Measurements from ENCODE around the gene FAM228B. TPM values are rescaled to one million over a fixed set of nuclear protein-coding genes. Genes with fewer than 3 reads are reported as not detected.

Gene FAM228B
- total and polyA plus RNA-seq, 4 experiments from 2014 or later: 4.5 to 24.4 (median 12.3) TPM

DNA sequence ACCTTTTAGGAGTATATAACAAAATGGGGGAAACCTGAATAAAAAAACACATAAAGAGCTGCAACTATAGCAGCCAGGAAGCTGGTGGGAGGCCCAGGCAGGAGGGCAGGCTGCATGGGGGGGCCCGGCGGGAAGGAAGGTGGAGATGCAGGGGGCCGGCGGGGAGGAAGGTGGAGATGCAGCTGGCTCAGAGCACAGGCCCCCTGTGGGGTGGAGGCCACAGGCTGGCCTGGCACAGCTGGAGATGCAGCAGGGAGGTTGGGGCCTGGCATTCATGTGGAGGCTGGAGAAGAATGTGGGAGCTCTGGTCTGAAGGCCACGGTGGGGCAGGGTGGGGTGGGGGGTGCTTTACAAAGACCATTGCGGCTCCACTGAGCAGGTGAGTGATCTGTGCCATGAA lies 83.0 kb downstream of the FAM228B start:
- H3K27ac Mint-ChIP-seq: no peak overlapping the region

DNA sequence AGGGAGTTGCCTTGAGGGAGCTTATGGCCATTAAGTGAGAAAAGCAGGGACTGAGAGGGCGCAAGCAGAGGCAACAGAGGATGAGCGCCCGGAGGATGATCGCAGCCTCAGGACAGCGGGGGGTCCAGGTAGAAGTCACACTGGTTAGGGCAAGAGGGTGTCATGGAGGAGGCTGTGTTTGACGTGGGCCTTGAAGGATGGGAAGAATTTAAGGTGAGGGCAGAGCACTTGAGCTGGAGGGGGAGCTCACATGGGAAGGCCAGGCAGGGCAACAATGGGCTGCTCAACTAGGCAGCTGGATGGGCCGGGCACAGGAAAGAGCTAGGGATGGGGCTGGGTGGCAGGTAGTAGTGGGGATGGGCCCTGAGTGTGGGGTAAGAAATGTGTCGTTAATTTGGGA lies 83.4 kb downstream of the FAM228B start:
- peaks cover 76% of the 10 kb centered on the region for H3K36me3 ChIP-seq (ENCODE audit: insufficient read depth, low read length)
- Mint-ChIP-seq H3K4me3 (no peak overlapping the region), H3K27ac (peak overlapping the region in 1 of 7 donors; percentile 58), H3K27me3 (no peaks in the 10 kb centered on the region), H3K4me1 (no peaks in the 10 kb centered on the region), H3K9me3 (peaks cover 0 to 1% (median 0%) of the 10 kb centered on the region in 8 donors), H3K36me3 (peaks cover 84 to 91% of the 10 kb centered on the region in 2 donors)
- no peak for DNase-seq
- ChIA-PET POLR2A (ENCODE audit: partially characterized antibody) (no interaction called here), CTCF (ENCODE audit: partially characterized antibody) (no interaction called here)
- no peak overlapping the region for H3K4me3 ChIP-seq (ENCODE audit: low read length in 2 of 2)
- no peaks in the 10 kb centered on the region for H3K9me3 ChIP-seq (ENCODE audit: control insufficient read depth in 1 of 2, low read length in 2 of 2)
- H3K4me1 ChIP-seq (ENCODE audit: insufficient read depth, low read length): no peaks in the 10 kb centered on the region
- intact Hi-C loops (cut with micrococcal nuclease): no loop called here
- no peak overlapping the region for H3K27ac ChIP-seq (ENCODE audit: low read depth, low read length)
- H3K27me3 ChIP-seq (ENCODE audit: insufficient read depth, low read length): no peaks in the 10 kb centered on the region

More for the DNA sequence above, 83.0 kb downstream of the FAM228B start:
- ChIA-PET POLR2A (ENCODE audit: partially characterized antibody) (no interaction called here), CTCF (ENCODE audit: partially characterized antibody) (interaction anchor here (1.0 kb wide), 1 partner anchor 10 kb away, joined by 3 read pairs; no protein-coding TSS in a partner anchor)
- peaks cover 0 to 2% (median 0%) of the 10 kb centered on the region in 8 donors for H3K9me3 Mint-ChIP-seq
- H3K27me3 ChIP-seq (ENCODE audit: insufficient read depth, low read length): no peaks in the 10 kb centered on the region
- H3K4me1 ChIP-seq (ENCODE audit: insufficient read depth, low read length): no peaks in the 10 kb centered on the region
- no peak for DNase-seq
- peaks cover 84 to 91% of the 10 kb centered on the region in 2 donors for H3K36me3 Mint-ChIP-seq
- peaks cover 72% of the 10 kb centered on the region for H3K36me3 ChIP-seq (ENCODE audit: insufficient read depth, low read length)
- H3K4me3 ChIP-seq (ENCODE audit: low read length in 2 of 2): no peak overlapping the region
- no peaks in the 10 kb centered on the region for H3K4me1 Mint-ChIP-seq
- H3K27ac ChIP-seq (ENCODE audit: low read depth, low read length): no peak overlapping the region
- intact Hi-C loops (cut with micrococcal nuclease): no loop called here
- no peak overlapping the region for H3K4me3 Mint-ChIP-seq
- no peaks in the 10 kb centered on the region for H3K9me3 ChIP-seq (ENCODE audit: control insufficient read depth in 1 of 2, low read length in 2 of 2)
- no peaks in the 10 kb centered on the region for H3K27me3 Mint-ChIP-seq

GRCh38 chr2:24207359-24207758 lies 84.1 kb downstream of the FAM228B start:
- peaks cover 83% of the 10 kb centered on the region for H3K36me3 ChIP-seq (ENCODE audit: insufficient read depth, low read length)
- Mint-ChIP-seq H3K27ac (peak overlapping the region in 2 of 7 donors; percentile 50 to 63), H3K4me3 (no peak overlapping the region), H3K36me3 (peaks cover 85 to 94% of the 10 kb centered on the region in 2 donors), H3K27me3 (no peaks in the 10 kb centered on the region), H3K9me3 (peaks cover 0 to 1% (median 0%) of the 10 kb centered on the region in 8 donors), H3K4me1 (no peaks in the 10 kb centered on the region)
- ChIA-PET POLR2A (ENCODE audit: partially characterized antibody) (no interaction called here), CTCF (ENCODE audit: partially characterized antibody) (no interaction called here)
- H3K4me1 ChIP-seq (ENCODE audit: insufficient read depth, low read length): no peaks in the 10 kb centered on the region
- no peak overlapping the region for H3K27ac ChIP-seq (ENCODE audit: low read depth, low read length)
- no peak overlapping the region for H3K4me3 ChIP-seq (ENCODE audit: low read length in 2 of 2)
- intact Hi-C loops (cut with micrococcal nuclease): no loop called here
- H3K27me3 ChIP-seq (ENCODE audit: insufficient read depth, low read length): no peaks in the 10 kb centered on the region
- DNase-seq: no peak
- no peaks in the 10 kb centered on the region for H3K9me3 ChIP-seq (ENCODE audit: control insufficient read depth in 1 of 2, low read length in 2 of 2)

GRCh38 chr2:24208490-24208889 lies 85.2 kb downstream of the FAM228B start:
- H3K27me3 Mint-ChIP-seq: no peaks in the 10 kb centered on the region
- no peak for DNase-seq
- Histone ChIP-seq H3K36me3 (ENCODE audit: insufficient read depth, low read length) (peaks cover 79% of the 10 kb centered on the region), H3K4me1 (ENCODE audit: insufficient read depth, low read length) (no peaks in the 10 kb centered on the region), H3K27me3 (ENCODE audit: insufficient read depth, low read length) (no peaks in the 10 kb centered on the region), H3K4me3 (ENCODE audit: low read length in 2 of 2) (no peak overlapping the region), H3K27ac (ENCODE audit: low read depth, low read length) (no peak overlapping the region), H3K9me3 (ENCODE audit: control insufficient read depth in 1 of 2, low read length in 2 of 2) (no peaks in the 10 kb centered on the region)
- H3K27ac Mint-ChIP-seq: peak overlapping the region in 1 of 7 donors; percentile 5
- H3K36me3 Mint-ChIP-seq: peaks cover 81 to 93% of the 10 kb centered on the region in 2 donors
- H3K9me3 Mint-ChIP-seq: peaks cover 0 to 1% (median 0%) of the 10 kb centered on the region in 8 donors
- CTCF ChIA-PET (ENCODE audit: partially characterized antibody): no interaction called here
- intact Hi-C loops (cut with micrococcal nuclease): no loop called here
- no peak overlapping the region for H3K4me3 Mint-ChIP-seq
- H3K4me1 Mint-ChIP-seq: no peaks in the 10 kb centered on the region
- POLR2A ChIA-PET (ENCODE audit: partially characterized antibody): no interaction called here

DNA sequence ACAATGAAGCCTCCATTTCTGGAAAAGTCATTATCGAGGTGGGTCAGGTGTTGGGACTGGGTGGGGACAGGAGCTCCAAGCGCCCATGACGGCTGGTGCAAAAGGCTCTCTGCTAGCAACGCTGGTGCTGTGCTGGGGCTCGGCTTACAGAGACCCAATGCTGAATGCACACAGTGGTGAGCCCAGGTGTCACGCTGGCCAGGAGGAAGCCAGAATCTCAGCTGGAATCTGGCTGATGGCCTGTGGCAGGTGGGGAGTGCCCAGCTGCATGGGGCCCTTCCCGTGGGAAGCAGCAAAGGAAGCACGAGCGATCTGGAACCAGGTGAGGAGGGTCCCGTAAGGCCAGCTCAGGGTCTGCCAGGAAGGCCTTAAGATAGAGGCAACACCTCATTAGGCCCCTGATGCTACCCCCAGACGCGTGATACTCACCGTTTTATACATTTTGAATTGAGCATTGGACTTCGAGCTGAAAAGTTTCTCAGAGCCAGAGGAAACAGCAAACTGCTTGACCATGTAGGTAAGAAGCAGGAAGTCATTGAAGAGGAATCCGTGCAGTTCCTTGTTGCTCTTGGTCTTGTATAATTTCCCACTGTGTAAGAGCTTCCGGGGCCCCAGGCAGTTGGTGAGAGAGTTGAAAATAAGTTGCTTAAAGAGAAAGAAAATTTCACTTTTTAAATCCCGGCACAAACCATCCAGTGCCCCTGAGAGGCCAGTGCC lies 86.3 kb downstream of the FAM228B start:
- Histone ChIP-seq H3K27ac (ENCODE audit: low read depth, low read length) (no peak overlapping the region), H3K4me3 (ENCODE audit: low read length in 2 of 2) (no peak overlapping the region), H3K9me3 (ENCODE audit: control insufficient read depth in 1 of 2, low read length in 2 of 2) (no peaks in the 10 kb centered on the region), H3K4me1 (ENCODE audit: insufficient read depth, low read length) (no peaks in the 10 kb centered on the region), H3K36me3 (ENCODE audit: insufficient read depth, low read length) (peaks cover 68% of the 10 kb centered on the region), H3K27me3 (ENCODE audit: insufficient read depth, low read length) (no peaks in the 10 kb centered on the region)
- H3K36me3 Mint-ChIP-seq: peaks cover 80 to 87% of the 10 kb centered on the region in 2 donors
- CTCF ChIA-PET (ENCODE audit: partially characterized antibody): interaction anchor here (1.1 kb wide), 1 partner anchor 385 kb away, joined by 3 read pairs; no protein-coding TSS in a partner anchor
- H3K4me3 Mint-ChIP-seq: no peak overlapping the region
- intact Hi-C loops (cut with micrococcal nuclease): no loop called here
- POLR2A ChIA-PET (ENCODE audit: partially characterized antibody): no interaction called here
- peaks cover 0 to 1% (median 0%) of the 10 kb centered on the region in 8 donors for H3K9me3 Mint-ChIP-seq
- no peaks in the 10 kb centered on the region for H3K4me1 Mint-ChIP-seq
- DNase-seq: no peak
- no peaks in the 10 kb centered on the region for H3K27me3 Mint-ChIP-seq
- peak overlapping the region in 1 of 7 donors; percentile 25 for H3K27ac Mint-ChIP-seq

DNA sequence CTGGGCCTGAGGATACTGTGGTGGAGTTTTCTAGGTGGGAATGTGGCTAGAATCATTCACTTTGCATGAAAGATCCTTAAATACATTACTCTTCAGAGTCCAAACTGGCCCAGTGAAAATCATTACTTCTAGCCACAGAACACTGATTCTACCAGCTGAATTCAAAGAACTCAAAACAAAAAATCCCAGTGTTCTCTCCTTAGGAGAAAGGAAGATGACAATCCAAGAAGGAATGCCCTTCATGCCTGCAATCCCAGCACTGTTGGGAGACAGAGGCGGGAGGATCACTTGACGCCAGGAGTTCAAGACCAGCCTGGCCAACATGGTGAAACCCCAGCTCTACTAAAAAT lies 86.8 kb downstream of the FAM228B start:
- Histone ChIP-seq H3K27ac (ENCODE audit: low read depth, low read length) (no peak overlapping the region), H3K36me3 (ENCODE audit: insufficient read depth, low read length) (peaks cover 64% of the 10 kb centered on the region), H3K4me3 (ENCODE audit: low read length in 2 of 2) (no peak overlapping the region), H3K4me1 (ENCODE audit: insufficient read depth, low read length) (peaks cover 3% of the 10 kb centered on the region), H3K9me3 (ENCODE audit: control insufficient read depth in 1 of 2, low read length in 2 of 2) (no peaks in the 10 kb centered on the region), H3K27me3 (ENCODE audit: insufficient read depth, low read length) (no peaks in the 10 kb centered on the region)
- Mint-ChIP-seq H3K4me1 (peaks cover 2 to 3% (median 2%) of the 10 kb centered on the region in 4 donors), H3K27ac (no peak overlapping the region), H3K9me3 (peaks cover 0 to 1% (median 0%) of the 10 kb centered on the region in 8 donors), H3K4me3 (no peak overlapping the region), H3K36me3 (peaks cover 78 to 84% of the 10 kb centered on the region in 2 donors), H3K27me3 (no peaks in the 10 kb centered on the region)
- no peak for DNase-seq
- ChIA-PET POLR2A (ENCODE audit: partially characterized antibody) (no interaction called here), CTCF (ENCODE audit: partially characterized antibody) (interaction anchor here (1.1 kb wide), 1 partner anchor 385 kb away, joined by 3 read pairs; no protein-coding TSS in a partner anchor)
- intact Hi-C loops (cut with micrococcal nuclease): no loop called here

- DNase-seq: no peak
- Mint-ChIP-seq H3K4me1 (peaks cover 4 to 6% (median 5%) of the 10 kb centered on the region in 4 donors), H3K27me3 (no peaks in the 10 kb centered on the region), H3K27ac (no peak overlapping the region), H3K4me3 (no peak overlapping the region), H3K36me3 (peaks cover 73 to 84% of the 10 kb centered on the region in 2 donors), H3K9me3 (no peaks in the 10 kb centered on the region)
- Histone ChIP-seq H3K4me1 (ENCODE audit: insufficient read depth, low read length) (peaks cover 6% of the 10 kb centered on the region), H3K27me3 (ENCODE audit: insufficient read depth, low read length) (no peaks in the 10 kb centered on the region), H3K9me3 (ENCODE audit: control insufficient read depth in 1 of 2, low read length in 2 of 2) (no peaks in the 10 kb centered on the region), H3K4me3 (ENCODE audit: low read length in 2 of 2) (no peak overlapping the region), H3K27ac (ENCODE audit: low read depth, low read length) (no peak overlapping the region), H3K36me3 (ENCODE audit: insufficient read depth, low read length) (peaks cover 58% of the 10 kb centered on the region)
- POLR2A ChIA-PET (ENCODE audit: partially characterized antibody): no interaction called here
- intact Hi-C loops (cut with micrococcal nuclease): no loop called here
- CTCF ChIA-PET (ENCODE audit: partially characterized antibody): no interaction called here
Measured at GRCh38 chr2:24210723-24211122, 87.5 kb downstream of the FAM228B start.

Data from CD4-positive, alpha-beta memory T cell (primary cell).